RKO (cell line): ENCODE results near the gene CKS2.
A peak's percentile ranks its signal among the peaks of the same experiment; 100 is the strongest.
"Not testable (repeated sequence)": the region's sequence is repeated elsewhere in the genome, so short reads cannot be mapped to it uniquely, and the experiment has no call there.

Experiments used
- DNase-seq: peaks from one replicate; pipeline ENCODE4 v3.0.0-alpha.2; 2016; ENCODE audit warnings: low spot score

The CKS2 gene

GRCh38 chr9:89311346-89312221 is 589 bp downstream of the CKS2 start:
- DNase-seq = peak; percentile 53

- peak; percentile 78 for DNase-seq
Measured at GRCh38 chr9:89312222-89312571, 1.2 kb downstream of the CKS2 start.

GRCh38 chr9:89313842-89314241 is 2.8 kb downstream of the CKS2 start:
- DNase-seq = peak; percentile 86

GRCh38 chr9:89314955-89315354 is 4.0 kb downstream of the CKS2 start:
- DNase-seq = peak; percentile 40

- DNase-seq = peak; percentile 31
Measured at GRCh38 chr9:89315482-89315881, 4.5 kb downstream of the CKS2 start.

GRCh38 chr9:89317282-89317681 is 6.3 kb downstream of the CKS2 start:
- peak; percentile 53 for DNase-seq

- peak; percentile 99 for DNase-seq
Measured at GRCh38 chr9:89318123-89319014, 7.4 kb downstream of the CKS2 start, which contains the start of gene SECISBP2. SECISBP2 (plus strand) TSS chr9:89318500; CDS start chr9:89318577, 77 bp downstream.

- peak; percentile 40 for DNase-seq
Measured at GRCh38 chr9:89319015-89319905, 8.3 kb downstream of the CKS2 start.

GRCh38 chr9:89323390-89323789 is 12.4 kb downstream of the CKS2 start:
- no peak for DNase-seq

GRCh38 chr9:89325733-89326132 is 14.7 kb downstream of the CKS2 start:
- DNase-seq = no peak

- DNase-seq = no peak
Measured at GRCh38 chr9:89328064-89328463, 17.1 kb downstream of the CKS2 start.

- DNase-seq = no peak
Measured at GRCh38 chr9:89329917-89330316, 18.9 kb downstream of the CKS2 start.

- DNase-seq = no peak
Measured at GRCh38 chr9:89330513-89330912, 19.5 kb downstream of the CKS2 start.

- DNase-seq = no peak
Measured at GRCh38 chr9:89339807-89340206, 28.8 kb downstream of the CKS2 start.

- DNase-seq = no peak
Measured at GRCh38 chr9:89340332-89340731, 29.3 kb downstream of the CKS2 start.

- no peak for DNase-seq
Measured at GRCh38 chr9:89342213-89342612, 31.2 kb downstream of the CKS2 start.

- DNase-seq = peak; percentile 61
Measured at GRCh38 chr9:89342948-89343347, 32.0 kb downstream of the CKS2 start.

GRCh38 chr9:89343812-89344211 is 32.8 kb downstream of the CKS2 start:
- DNase-seq = not testable (repeated sequence)

GRCh38 chr9:89345476-89345875 is 34.5 kb downstream of the CKS2 start:
- no peak for DNase-seq

GRCh38 chr9:89346696-89347095 is 35.7 kb downstream of the CKS2 start:
- no peak for DNase-seq

- DNase-seq = no peak
Measured at GRCh38 chr9:89347651-89348050, 36.7 kb downstream of the CKS2 start.

GRCh38 chr9:89349607-89350006 is 38.6 kb downstream of the CKS2 start:
- no peak for DNase-seq
